ENCODE results near the gene HJURP.
"Not testable (repeated sequence)": the region's sequence is repeated elsewhere in the genome, so short reads cannot be mapped to it uniquely, and the experiment has no call there.

The HJURP gene, protein sequence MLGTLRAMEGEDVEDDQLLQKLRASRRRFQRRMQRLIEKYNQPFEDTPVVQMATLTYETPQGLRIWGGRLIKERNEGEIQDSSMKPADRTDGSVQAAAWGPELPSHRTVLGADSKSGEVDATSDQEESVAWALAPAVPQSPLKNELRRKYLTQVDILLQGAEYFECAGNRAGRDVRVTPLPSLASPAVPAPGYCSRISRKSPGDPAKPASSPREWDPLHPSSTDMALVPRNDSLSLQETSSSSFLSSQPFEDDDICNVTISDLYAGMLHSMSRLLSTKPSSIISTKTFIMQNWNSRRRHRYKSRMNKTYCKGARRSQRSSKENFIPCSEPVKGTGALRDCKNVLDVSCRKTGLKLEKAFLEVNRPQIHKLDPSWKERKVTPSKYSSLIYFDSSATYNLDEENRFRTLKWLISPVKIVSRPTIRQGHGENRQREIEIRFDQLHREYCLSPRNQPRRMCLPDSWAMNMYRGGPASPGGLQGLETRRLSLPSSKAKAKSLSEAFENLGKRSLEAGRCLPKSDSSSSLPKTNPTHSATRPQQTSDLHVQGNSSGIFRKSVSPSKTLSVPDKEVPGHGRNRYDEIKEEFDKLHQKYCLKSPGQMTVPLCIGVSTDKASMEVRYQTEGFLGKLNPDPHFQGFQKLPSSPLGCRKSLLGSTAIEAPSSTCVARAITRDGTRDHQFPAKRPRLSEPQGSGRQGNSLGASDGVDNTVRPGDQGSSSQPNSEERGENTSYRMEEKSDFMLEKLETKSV

DNA sequence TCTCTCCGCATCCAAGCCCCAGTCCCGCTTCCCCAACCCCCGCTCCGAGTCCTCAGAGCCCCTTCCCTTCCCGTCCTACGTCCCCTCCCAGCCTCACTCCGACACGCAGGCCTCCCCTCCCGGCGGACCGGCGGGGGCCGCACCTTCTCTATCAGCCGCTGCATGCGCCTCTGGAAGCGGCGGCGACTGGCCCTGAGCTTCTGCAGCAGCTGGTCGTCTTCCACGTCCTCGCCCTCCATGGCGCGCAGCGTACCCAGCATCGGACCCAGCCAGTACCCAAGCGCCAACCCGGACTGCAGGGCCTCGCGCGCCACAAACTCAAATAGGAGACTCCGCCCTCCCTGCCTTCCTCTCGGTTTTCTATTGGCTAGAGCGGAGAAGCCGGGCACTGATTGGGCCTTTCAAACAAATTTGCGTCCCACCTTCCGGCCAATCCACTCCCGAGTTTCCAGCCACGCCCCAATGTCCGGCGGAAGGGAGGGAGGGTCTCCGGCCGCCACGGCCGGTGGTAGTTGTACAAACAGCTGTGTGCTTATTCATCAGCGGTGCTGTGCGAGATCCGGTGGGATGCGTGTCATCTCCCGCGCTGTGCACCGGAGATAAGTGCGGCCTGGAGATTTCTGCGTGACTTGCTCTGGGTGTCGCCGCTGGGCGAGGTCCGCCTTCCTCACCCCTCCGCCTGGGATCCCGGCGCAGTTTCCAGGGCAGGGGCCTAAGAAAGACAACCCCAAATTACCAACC is at the start of gene HJURP:
Gene HJURP (minus strand): TSS at position 295 of the 741 bp plus-strand sequence. CDS start 35 bp downstream, at position 260.
- DNase-seq, result peak; percentile 97
- Mint-ChIP-seq H3K4me1 (peaks cover 62% of the 10 kb centered on the region), H3K9me3 (no peaks in the 10 kb centered on the region)

GRCh38 chr2:233901884-233902283 is 47.5 kb upstream of the HJURP start:
- DNase-seq, result no peak
- H3K4me1 Mint-ChIP-seq, result peaks cover 4% of the 10 kb centered on the region
- no peaks in the 10 kb centered on the region for H3K9me3 Mint-ChIP-seq
- H3K36me3 Mint-ChIP-seq, result no peaks in the 10 kb centered on the region
- H3K27me3 Mint-ChIP-seq, result peaks cover 7% of the 10 kb centered on the region
- H3K27ac Mint-ChIP-seq, result no peak overlapping the region
- CTCF ChIA-PET, result no interaction called here
- no peak overlapping the region for H3K4me3 Mint-ChIP-seq

More for the DNA sequence above, at the start of gene HJURP:
- CTCF ChIA-PET, result interaction anchor here (1.4 kb wide), 1 partner anchor 13 kb away, joined by 4 read pairs; no protein-coding TSS in a partner anchor
- Mint-ChIP-seq H3K27ac (peak within 1 kb of the TSS; percentile 89), H3K36me3 (peaks cover 45% of the 10 kb centered on the region), H3K4me3 (peak within 1 kb of the TSS; percentile 90), H3K27me3 (peaks cover 8% of the 10 kb centered on the region)

DNA sequence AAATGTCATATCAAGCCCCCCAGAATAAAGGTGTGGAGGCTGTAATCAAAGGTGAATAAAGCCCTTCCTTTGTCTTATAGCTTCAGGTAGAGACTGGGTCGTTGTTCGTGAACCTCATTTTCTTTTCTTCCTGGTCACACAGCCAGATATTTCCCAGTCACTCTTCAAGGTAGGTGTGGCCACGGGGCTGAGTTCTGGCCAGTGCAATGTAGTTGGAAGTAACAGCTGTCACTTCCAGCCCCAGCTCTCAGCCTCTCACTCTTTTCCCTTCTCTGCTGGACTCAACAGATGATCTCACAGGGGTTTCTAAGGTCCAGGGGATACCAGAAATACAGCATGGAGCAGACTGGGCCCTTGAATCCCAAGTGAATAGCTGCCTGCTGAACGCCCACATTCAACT is 47.0 kb upstream of the HJURP start:
- H3K36me3 Mint-ChIP-seq, result no peaks in the 10 kb centered on the region
- H3K9me3 Mint-ChIP-seq, result no peaks in the 10 kb centered on the region
- H3K4me1 Mint-ChIP-seq, result peaks cover 4% of the 10 kb centered on the region
- no peak overlapping the region for H3K27ac Mint-ChIP-seq
- peaks cover 11% of the 10 kb centered on the region for H3K27me3 Mint-ChIP-seq
- CTCF ChIA-PET, result no interaction called here
- no peak for DNase-seq
- no peak overlapping the region for H3K4me3 Mint-ChIP-seq

DNA sequence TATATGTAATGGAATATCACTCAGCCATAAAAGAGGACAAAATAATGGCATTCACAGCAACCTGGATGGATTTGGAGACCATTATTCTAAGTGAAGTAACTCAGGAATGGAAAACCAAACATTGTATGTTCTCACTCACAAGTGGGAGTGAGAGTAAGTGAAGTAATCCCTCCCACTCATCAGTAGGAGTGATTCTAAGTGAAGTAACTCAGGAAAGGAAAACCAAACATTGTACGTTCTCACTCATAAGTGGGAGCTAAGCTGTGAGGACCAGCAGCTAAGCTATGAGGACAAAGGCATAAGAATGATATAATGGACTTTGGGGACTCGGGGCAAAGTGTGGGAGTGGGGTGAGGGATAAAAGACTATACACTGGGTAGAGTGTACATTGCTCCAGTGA is 41.9 kb upstream of the HJURP start:
- CTCF ChIA-PET, DNase-seq, H3K36me3 Mint-ChIP-seq, H3K27ac Mint-ChIP-seq, H3K4me3 Mint-ChIP-seq, H3K4me1 Mint-ChIP-seq, H3K9me3 Mint-ChIP-seq: not testable (repeated sequence)
- H3K27me3 Mint-ChIP-seq, result peaks cover 20% of the 10 kb centered on the region

DNA sequence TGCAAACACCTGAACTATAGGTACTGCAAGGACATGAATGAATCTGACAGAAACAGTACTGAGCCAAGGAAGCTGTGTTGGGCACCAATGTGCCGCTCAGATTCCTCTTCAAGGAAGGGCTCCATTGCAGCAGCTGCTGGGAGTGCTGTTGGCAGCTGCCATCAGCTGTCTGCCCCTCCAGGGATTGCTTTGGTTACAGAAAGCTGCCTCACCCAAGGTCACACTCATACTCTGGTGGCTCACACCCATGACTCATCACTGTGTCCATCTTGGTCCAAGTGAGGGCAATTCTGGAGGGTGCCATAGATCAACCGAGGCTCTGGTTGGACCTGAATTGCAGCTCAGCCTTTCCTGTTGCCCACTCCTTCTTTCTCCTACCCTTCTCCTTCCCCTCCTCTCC is 38.5 kb upstream of the HJURP start:
- H3K4me1 Mint-ChIP-seq, result no peaks in the 10 kb centered on the region
- CTCF ChIA-PET, result no interaction called here
- no peak for DNase-seq
- H3K4me3 Mint-ChIP-seq, result no peak overlapping the region
- H3K36me3 Mint-ChIP-seq, result no peaks in the 10 kb centered on the region
- no peaks in the 10 kb centered on the region for H3K9me3 Mint-ChIP-seq
- H3K27me3 Mint-ChIP-seq, result peaks cover 22% of the 10 kb centered on the region
- no peak overlapping the region for H3K27ac Mint-ChIP-seq

DNA sequence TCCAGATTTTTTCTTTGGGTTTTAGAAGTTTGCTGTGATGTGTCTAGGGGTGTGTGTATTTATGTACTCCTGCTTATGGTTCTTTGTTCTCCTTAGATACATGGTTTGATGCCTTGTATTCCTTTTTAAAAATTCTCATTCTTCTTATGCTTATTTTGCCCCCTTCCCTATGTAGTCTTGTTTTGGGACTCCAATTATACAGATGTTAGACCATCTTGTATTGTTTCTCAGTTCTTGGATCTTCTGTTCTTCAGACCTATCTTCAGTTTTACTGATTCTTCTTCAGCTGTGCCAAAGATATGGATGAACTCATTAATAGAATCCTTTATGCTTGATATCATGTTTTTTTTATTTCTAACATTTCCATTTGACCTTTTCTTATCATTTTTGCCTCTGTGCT is 28.0 kb upstream of the HJURP start:
- peaks cover 16% of the 10 kb centered on the region for H3K27me3 Mint-ChIP-seq
- CTCF ChIA-PET, result no interaction called here
- peaks cover 14% of the 10 kb centered on the region for H3K9me3 Mint-ChIP-seq
- no peaks in the 10 kb centered on the region for H3K4me1 Mint-ChIP-seq
- no peak overlapping the region for H3K4me3 Mint-ChIP-seq
- DNase-seq, result no peak
- H3K36me3 Mint-ChIP-seq, result peaks cover 1% of the 10 kb centered on the region
- H3K27ac Mint-ChIP-seq, result no peak overlapping the region

- peaks cover 16% of the 10 kb centered on the region for H3K4me1 Mint-ChIP-seq
- CTCF ChIA-PET, H3K27ac Mint-ChIP-seq, H3K4me3 Mint-ChIP-seq, DNase-seq: not testable (repeated sequence)
- H3K9me3 Mint-ChIP-seq, result peaks cover 13% of the 10 kb centered on the region
- H3K27me3 Mint-ChIP-seq, result peaks cover 23% of the 10 kb centered on the region
- H3K36me3 Mint-ChIP-seq, result peaks cover 13% of the 10 kb centered on the region
These were observed 17.8 kb upstream of the HJURP start for GRCh38 chr2:233872125-233872524.

- H3K27me3 Mint-ChIP-seq, result peaks cover 23% of the 10 kb centered on the region
These were observed 17.1 kb upstream of the HJURP start for GRCh38 chr2:233871432-233871831.

GRCh38 chr2:233867993-233868532 is 13.7 kb upstream of the HJURP start, which contains the start of gene MSL3B:
MSL3B (minus strand) TSS chr2:233868386.
- Mint-ChIP-seq H3K4me1 (peaks cover 33% of the 10 kb centered on the region), H3K9me3 (peaks cover 17% of the 10 kb centered on the region), H3K36me3 (peaks cover 24% of the 10 kb centered on the region), H3K27ac (peak within 1 kb of the TSS; percentile 81), H3K4me3 (peak within 1 kb of the TSS; percentile 87), H3K27me3 (peaks cover 17% of the 10 kb centered on the region)
- DNase-seq, result peak; percentile 67
- CTCF ChIA-PET, result interaction anchor here (1.2 kb wide), 1 partner anchor 13 kb away, joined by 4 read pairs; no protein-coding TSS in a partner anchor

More at GRCh38 chr2:233871432-233871831, 17.1 kb upstream of the HJURP start:
- Mint-ChIP-seq H3K36me3 (peaks cover 17% of the 10 kb centered on the region), H3K4me3 (no peak overlapping the region), H3K4me1 (peaks cover 23% of the 10 kb centered on the region), H3K9me3 (peaks cover 19% of the 10 kb centered on the region), H3K27ac (no peak overlapping the region)
- CTCF ChIA-PET, result no interaction called here
- DNase-seq, result no peak

- CTCF ChIA-PET, result interaction anchor here (2.0 kb wide), 1 partner anchor 9 kb away, joined by 9 read pairs; no protein-coding TSS in a partner anchor
- peaks cover 33% of the 10 kb centered on the region for H3K4me1 Mint-ChIP-seq
- H3K36me3 Mint-ChIP-seq, result peaks cover 27% of the 10 kb centered on the region
These were observed 12.1 kb upstream of the HJURP start for GRCh38 chr2:233866479-233866878.

DNA sequence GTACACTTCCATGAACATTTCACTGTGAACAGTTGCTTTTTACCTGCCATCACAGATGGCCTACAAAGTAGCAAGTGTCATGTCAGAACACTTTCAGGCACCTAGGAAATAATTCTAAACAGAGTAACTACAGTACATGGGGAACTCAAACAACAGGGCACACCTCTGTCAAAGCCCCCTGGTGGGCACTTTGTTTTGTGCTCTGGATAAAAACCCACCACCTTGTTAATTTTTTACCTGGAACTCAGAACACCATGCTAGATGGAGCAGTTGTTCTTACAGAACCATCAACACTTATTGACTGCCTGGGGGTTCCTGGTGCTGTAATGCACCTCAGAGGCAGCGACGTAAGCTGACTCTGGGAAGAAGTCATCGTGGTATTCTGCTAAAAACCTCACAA is 11.5 kb upstream of the HJURP start:
- H3K27me3 Mint-ChIP-seq, result peaks cover 17% of the 10 kb centered on the region
- H3K4me3 Mint-ChIP-seq, result no peak overlapping the region
- no peak overlapping the region for H3K27ac Mint-ChIP-seq
- peaks cover 27% of the 10 kb centered on the region for H3K36me3 Mint-ChIP-seq
- H3K4me1 Mint-ChIP-seq, result peaks cover 33% of the 10 kb centered on the region
- H3K9me3 Mint-ChIP-seq, result peaks cover 17% of the 10 kb centered on the region
- no peak for DNase-seq
- CTCF ChIA-PET, result interaction anchor here (2.0 kb wide), 1 partner anchor 9 kb away, joined by 9 read pairs; no protein-coding TSS in a partner anchor

More at GRCh38 chr2:233866479-233866878, 12.1 kb upstream of the HJURP start:
- Mint-ChIP-seq H3K27me3 (peaks cover 20% of the 10 kb centered on the region), H3K27ac (no peak overlapping the region), H3K4me3 (no peak overlapping the region), H3K9me3 (peaks cover 17% of the 10 kb centered on the region)
- DNase-seq, result no peak

- Mint-ChIP-seq H3K27ac (no peak overlapping the region), H3K9me3 (peaks cover 8% of the 10 kb centered on the region), H3K4me1 (peaks cover 26% of the 10 kb centered on the region), H3K27me3 (peaks cover 17% of the 10 kb centered on the region), H3K36me3 (peaks cover 18% of the 10 kb centered on the region), H3K4me3 (no peak overlapping the region)
- CTCF ChIA-PET, result no interaction called here
- DNase-seq, result no peak
These were observed 8.0 kb upstream of the HJURP start for GRCh38 chr2:233862261-233862768.

GRCh38 chr2:233858331-233858730 is 4.0 kb upstream of the HJURP start:
- no peak for DNase-seq
- H3K9me3 Mint-ChIP-seq, result no peaks in the 10 kb centered on the region
- peaks cover 14% of the 10 kb centered on the region for H3K36me3 Mint-ChIP-seq
- H3K4me3 Mint-ChIP-seq, result no peak overlapping the region
- CTCF ChIA-PET, result interaction anchor here (0.6 to 1.9 kb wide), 14 partner anchors 8 to 651 kb away, joined by 3 to 12 read pairs (median 3); partner anchors contain the start of gene TRPM8
- H3K27ac Mint-ChIP-seq, result no peak overlapping the region
- peaks cover 26% of the 10 kb centered on the region for H3K4me1 Mint-ChIP-seq
- peaks cover 15% of the 10 kb centered on the region for H3K27me3 Mint-ChIP-seq
